Measurements from ENCODE around the gene MTX1. TPM values are rescaled to one million over a fixed set of nuclear protein-coding genes. Genes with fewer than 3 reads are reported as not detected.

The MTX1 gene
- total and polyA plus RNA-seq, 2 experiments from 2014 or later = 61.4 to 69.2 TPM

DNA sequence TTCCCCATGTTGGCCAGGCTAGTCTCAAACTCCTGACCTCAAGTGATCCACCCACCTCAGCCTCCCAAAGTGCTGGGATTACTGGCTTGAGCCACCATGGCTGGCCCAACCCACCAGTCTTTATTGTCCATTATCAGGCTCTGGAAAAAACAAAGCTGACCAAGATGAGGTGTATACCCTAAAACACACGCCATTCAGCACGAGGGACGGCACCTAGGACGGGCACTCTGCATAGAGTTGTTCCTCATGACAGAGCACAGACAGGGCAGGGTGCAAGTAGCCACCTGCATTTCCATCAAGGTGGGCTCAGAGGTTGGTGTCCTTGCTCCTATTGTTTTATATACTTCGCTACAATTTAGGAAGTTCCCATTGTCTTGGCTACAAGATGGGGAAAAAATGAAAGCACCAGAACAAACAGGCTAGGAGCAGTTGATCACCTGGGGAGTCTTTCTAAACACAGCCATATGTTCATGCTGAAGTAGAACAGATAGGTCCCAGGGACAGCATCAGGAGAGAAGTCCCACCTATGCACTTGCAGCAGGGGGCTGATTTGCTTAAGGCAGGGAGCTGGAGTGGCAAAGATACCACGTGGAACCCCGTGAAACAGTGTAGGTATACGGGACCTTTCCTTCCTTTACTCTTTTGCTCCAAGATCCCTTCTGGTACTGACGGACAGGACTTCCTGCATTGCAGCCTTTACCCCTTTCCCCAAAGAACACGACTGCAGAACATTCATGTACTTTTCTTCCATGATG is 39.9 kb upstream of the MTX1 start:
- H3K9ac ChIP-seq = no peak overlapping the region
- peaks cover 6% of the 10 kb centered on the region; the same call in 1 of the 2 replicates for H3K36me3 ChIP-seq (ENCODE audit: low read depth)
- H3K27ac ChIP-seq = no peak overlapping the region
- peaks cover 11% of the 10 kb centered on the region for H3K4me1 ChIP-seq (ENCODE audit: insufficient read depth)
- H2AFZ ChIP-seq = no peak overlapping the region
- WGBS, 2 experiments (ENCODE audit: low coverage in 1 of 2, low lambda C conversion rate in 2 of 2, missing lambda C conversion rate in 2 of 2) = 52 to 54% methylated on average over 10 of the region's 10 CpGs
- H3K9me2 ChIP-seq (ENCODE audit: insufficient read depth) = no peaks in the 10 kb centered on the region
- no peak overlapping the region for H3K4me2 ChIP-seq (ENCODE audit: unreplicated experiment)
- H3K9me3 ChIP-seq (ENCODE audit: low read depth) = no peaks in the 10 kb centered on the region
- TF ChIP-seq EZH2phosphoT487 (IDR thresholded peaks at IDR 0.05; ENCODE audit: insufficient read depth, low read depth) (no peak), EZH2 (IDR thresholded peaks at IDR 0.05; ENCODE audit: insufficient read depth, poor library complexity, severe bottlenecking) (no peak)
- no peak overlapping the region for H3K4me3 ChIP-seq
- no peaks in the 10 kb centered on the region for H4K20me1 ChIP-seq (ENCODE audit: insufficient read depth)
- H3K27me3 ChIP-seq (replicated peaks; ENCODE audit: insufficient read depth) = no peaks in the 10 kb centered on the region
- DNase-seq = no peak
- H3K79me2 ChIP-seq (ENCODE audit: insufficient read depth) = peaks cover 32% of the 10 kb centered on the region
- peaks cover 17% of the 10 kb centered on the region for H3F3A ChIP-seq (ENCODE audit: insufficient read depth)
- in situ Hi-C loops (cut with MboI) = loop anchor here (5.0 kb wide), 1 partner anchor 76 kb away; no protein-coding TSS in a partner anchor

DNA sequence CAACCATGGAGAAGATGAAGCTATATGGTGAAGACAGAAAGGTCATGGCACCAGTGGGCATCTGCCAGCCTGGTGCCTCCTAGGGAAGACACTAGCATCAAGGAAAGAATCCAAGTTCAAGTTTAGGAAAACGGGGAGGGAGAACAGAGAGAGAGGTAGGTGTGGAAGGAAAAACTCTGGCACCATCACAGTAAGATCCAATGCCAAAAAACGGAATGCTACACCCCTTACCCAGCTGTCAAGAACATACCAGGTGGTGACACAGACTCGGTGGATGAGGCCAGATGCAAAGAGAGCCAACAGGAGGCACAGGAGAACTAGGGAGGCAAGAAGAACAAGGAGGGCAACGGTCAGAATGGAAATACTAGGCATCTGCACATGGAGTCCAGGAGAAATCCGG is 39.0 kb upstream of the MTX1 start:
- peaks cover 17% of the 10 kb centered on the region for H3F3A ChIP-seq (ENCODE audit: insufficient read depth)
- H3K27ac ChIP-seq = no peak overlapping the region
- TF ChIP-seq EZH2phosphoT487 (IDR thresholded peaks at IDR 0.05; ENCODE audit: insufficient read depth, low read depth) (no peak), EZH2 (IDR thresholded peaks at IDR 0.05; ENCODE audit: insufficient read depth, poor library complexity, severe bottlenecking) (no peak)
- H3K9ac ChIP-seq = no peak overlapping the region
- WGBS, 2 experiments (ENCODE audit: low coverage in 1 of 2, low lambda C conversion rate in 2 of 2, missing lambda C conversion rate in 2 of 2) = 40 to 42% methylated on average over 5 of the region's 5 CpGs
- H3K4me3 ChIP-seq = no peak overlapping the region
- in situ Hi-C loops (cut with MboI) = loop anchor here (5.0 kb wide), 1 partner anchor 77 kb away; no protein-coding TSS in a partner anchor
- H3K79me2 ChIP-seq (ENCODE audit: insufficient read depth) = peaks cover 32% of the 10 kb centered on the region
- peaks cover 6% of the 10 kb centered on the region; the same call in 1 of the 2 replicates for H3K36me3 ChIP-seq (ENCODE audit: low read depth)
- H3K27me3 ChIP-seq (replicated peaks; ENCODE audit: insufficient read depth) = no peaks in the 10 kb centered on the region
- H3K4me1 ChIP-seq (ENCODE audit: insufficient read depth) = peaks cover 11% of the 10 kb centered on the region
- H3K9me2 ChIP-seq (ENCODE audit: insufficient read depth) = no peaks in the 10 kb centered on the region
- no peak overlapping the region for H2AFZ ChIP-seq
- no peak for DNase-seq
- H3K4me2 ChIP-seq (ENCODE audit: unreplicated experiment) = no peak overlapping the region
- H3K9me3 ChIP-seq (ENCODE audit: low read depth) = no peaks in the 10 kb centered on the region
- H4K20me1 ChIP-seq (ENCODE audit: insufficient read depth) = no peaks in the 10 kb centered on the region

DNA sequence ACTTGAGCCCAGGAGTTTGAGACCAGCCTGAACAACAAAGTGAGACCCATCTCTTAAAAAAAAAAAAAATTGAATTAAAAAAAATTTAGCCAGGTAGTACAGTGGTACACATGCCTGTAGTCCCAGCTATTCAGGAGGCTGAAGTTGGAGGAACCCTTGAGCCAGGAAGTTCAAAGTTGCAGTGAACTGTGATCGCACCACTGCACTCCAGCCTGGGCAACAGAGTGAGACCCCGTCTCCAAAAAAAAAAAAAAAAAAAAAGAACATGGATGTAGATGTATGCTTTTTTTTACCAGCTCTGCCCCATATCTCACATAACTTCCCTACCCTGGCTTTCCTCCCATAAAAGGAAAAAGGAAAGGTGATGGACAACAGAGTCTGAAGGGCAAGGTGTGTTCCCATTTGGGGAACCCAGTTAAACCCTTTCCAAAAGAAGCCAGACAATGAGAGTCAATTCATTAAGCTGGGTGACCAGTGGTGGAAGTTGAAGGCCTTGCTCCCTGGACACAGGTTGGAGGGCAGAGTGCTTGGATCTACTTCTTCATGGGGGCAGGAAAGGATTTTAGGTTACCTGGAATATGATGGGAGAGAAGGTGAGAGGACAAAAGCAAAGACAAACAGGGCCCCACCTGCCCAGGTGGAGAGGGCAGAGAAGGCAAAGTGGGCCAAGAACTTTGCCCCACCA is 38.3 kb upstream of the MTX1 start:
- peaks cover 32% of the 10 kb centered on the region for H3K79me2 ChIP-seq (ENCODE audit: insufficient read depth)
- H3K9me3 ChIP-seq (ENCODE audit: low read depth) = no peaks in the 10 kb centered on the region
- no peak overlapping the region for H3K9ac ChIP-seq
- H3K9me2 ChIP-seq (ENCODE audit: insufficient read depth) = no peaks in the 10 kb centered on the region
- in situ Hi-C loops (cut with MboI) = no loop called here
- no peak overlapping the region for H2AFZ ChIP-seq
- H3K27ac ChIP-seq = no peak overlapping the region
- DNase-seq = no peak
- TF ChIP-seq EZH2phosphoT487 (IDR thresholded peaks at IDR 0.05; ENCODE audit: insufficient read depth, low read depth) (no peak), EZH2 (IDR thresholded peaks at IDR 0.05; ENCODE audit: insufficient read depth, poor library complexity, severe bottlenecking) (no peak)
- peaks cover 17% of the 10 kb centered on the region for H3F3A ChIP-seq (ENCODE audit: insufficient read depth)
- H3K4me1 ChIP-seq (ENCODE audit: insufficient read depth) = peaks cover 11% of the 10 kb centered on the region
- H3K27me3 ChIP-seq (replicated peaks; ENCODE audit: insufficient read depth) = no peaks in the 10 kb centered on the region
- no peak overlapping the region for H3K4me3 ChIP-seq
- WGBS, 2 experiments (ENCODE audit: low coverage in 1 of 2, low lambda C conversion rate in 2 of 2, missing lambda C conversion rate in 2 of 2) = 78 to 100% methylated on average over 1 to 2 of the region's 2 CpGs
- H4K20me1 ChIP-seq (ENCODE audit: insufficient read depth) = no peaks in the 10 kb centered on the region
- no peak overlapping the region for H3K4me2 ChIP-seq (ENCODE audit: unreplicated experiment)
- H3K36me3 ChIP-seq (ENCODE audit: low read depth) = peaks cover 6% of the 10 kb centered on the region; the same call in 1 of the 2 replicates

DNA sequence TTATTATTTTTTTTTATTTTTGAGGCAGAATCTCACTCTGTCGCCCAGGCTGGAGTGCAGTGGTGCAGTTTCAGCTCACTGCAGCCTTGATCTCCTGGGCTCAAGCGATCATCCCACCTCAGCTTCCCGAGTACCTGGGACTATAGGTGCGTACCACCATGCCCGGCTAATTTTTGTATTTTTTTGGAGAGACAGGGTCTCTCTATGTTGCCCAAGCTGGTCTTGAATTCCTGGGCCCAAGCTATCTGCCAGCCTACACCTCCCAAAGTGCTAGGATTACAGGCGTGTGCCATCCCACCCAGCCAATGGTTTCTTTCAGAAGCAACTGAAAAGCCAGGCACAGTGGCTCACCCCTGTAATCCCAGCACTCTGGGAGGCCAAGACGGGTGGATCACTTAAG is 37.7 kb upstream of the MTX1 start:
- Histone ChIP-seq H3K27ac (no peak overlapping the region), H3K79me2 (ENCODE audit: insufficient read depth) (peaks cover 32% of the 10 kb centered on the region), H3K4me3 (no peak overlapping the region), H3K4me2 (ENCODE audit: unreplicated experiment) (no peak overlapping the region), H4K20me1 (ENCODE audit: insufficient read depth) (no peaks in the 10 kb centered on the region), H3K4me1 (ENCODE audit: insufficient read depth) (peaks cover 11% of the 10 kb centered on the region), H3K27me3 (replicated peaks; ENCODE audit: insufficient read depth) (no peaks in the 10 kb centered on the region), H2AFZ (no peak overlapping the region), H3K36me3 (ENCODE audit: low read depth) (peaks cover 6% of the 10 kb centered on the region; the same call in 1 of the 2 replicates), H3K9me3 (ENCODE audit: low read depth) (no peaks in the 10 kb centered on the region), H3F3A (ENCODE audit: insufficient read depth) (peaks cover 17% of the 10 kb centered on the region), H3K9ac (no peak overlapping the region), H3K9me2 (ENCODE audit: insufficient read depth) (no peaks in the 10 kb centered on the region)
- WGBS, 2 experiments (ENCODE audit: low coverage in 1 of 2, low lambda C conversion rate in 2 of 2, missing lambda C conversion rate in 2 of 2) = 85 to 87% methylated on average over 7 of the region's 7 CpGs
- TF ChIP-seq EZH2 (IDR thresholded peaks at IDR 0.05; ENCODE audit: insufficient read depth, poor library complexity, severe bottlenecking) = no peak
- no peak for TF ChIP-seq EZH2phosphoT487 (IDR thresholded peaks at IDR 0.05; ENCODE audit: insufficient read depth, low read depth)
- DNase-seq = no peak
- in situ Hi-C loops (cut with MboI) = no loop called here

Data from GM23248 (cell line).